NCI-H2029 (cell line): Measurements from ENCODE around the gene RGS6.

Experiments used
- DNase-seq: peaks from one replicate; lab custom pipeline; 2025; lab: John Stamatoyannopoulos, UW

RGS6 gene

GRCh38 chr14:72404998-72405397, 472.8 kb downstream of the RGS6 start:
- no peak for DNase-seq

DNA sequence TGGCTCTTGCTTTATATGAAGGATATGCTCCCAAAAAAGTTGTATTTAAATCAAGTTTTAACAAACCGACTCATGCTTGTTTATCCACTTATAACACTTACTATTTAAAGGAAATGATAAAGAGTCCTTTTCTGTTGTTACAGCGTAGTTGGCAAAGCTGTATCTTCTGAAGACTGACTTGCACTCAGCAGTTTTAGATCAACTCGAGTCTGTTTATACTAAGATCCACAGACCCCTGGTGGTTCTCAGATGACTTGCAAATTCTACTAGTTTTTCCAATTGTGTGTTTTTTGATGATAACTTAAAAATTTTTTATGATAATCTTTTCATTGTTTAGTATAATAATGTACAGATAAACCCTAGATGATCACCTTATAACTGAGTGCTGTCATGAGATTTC, 475.8 kb downstream of the RGS6 start:
- DNase-seq = no peak

DNA sequence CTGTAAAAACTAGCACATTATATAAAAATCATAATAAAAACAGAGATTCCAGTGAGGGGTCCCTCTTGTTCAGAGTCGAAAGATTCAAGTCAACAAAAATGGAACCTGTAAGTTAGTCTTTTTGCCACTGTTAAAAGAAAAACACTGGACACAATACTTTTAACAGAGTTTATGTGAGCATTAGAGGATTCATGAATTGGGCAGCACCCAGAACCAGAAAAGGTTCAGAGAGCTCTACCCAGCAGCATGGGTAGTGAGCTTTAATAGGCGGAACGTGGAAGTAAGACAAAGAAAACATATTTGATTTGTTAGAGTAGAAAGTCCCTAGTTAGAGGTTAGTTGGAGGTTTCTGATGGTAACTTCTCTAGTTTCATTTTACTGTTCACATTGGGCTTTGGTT, 476.8 kb downstream of the RGS6 start:
- no peak for DNase-seq

DNA sequence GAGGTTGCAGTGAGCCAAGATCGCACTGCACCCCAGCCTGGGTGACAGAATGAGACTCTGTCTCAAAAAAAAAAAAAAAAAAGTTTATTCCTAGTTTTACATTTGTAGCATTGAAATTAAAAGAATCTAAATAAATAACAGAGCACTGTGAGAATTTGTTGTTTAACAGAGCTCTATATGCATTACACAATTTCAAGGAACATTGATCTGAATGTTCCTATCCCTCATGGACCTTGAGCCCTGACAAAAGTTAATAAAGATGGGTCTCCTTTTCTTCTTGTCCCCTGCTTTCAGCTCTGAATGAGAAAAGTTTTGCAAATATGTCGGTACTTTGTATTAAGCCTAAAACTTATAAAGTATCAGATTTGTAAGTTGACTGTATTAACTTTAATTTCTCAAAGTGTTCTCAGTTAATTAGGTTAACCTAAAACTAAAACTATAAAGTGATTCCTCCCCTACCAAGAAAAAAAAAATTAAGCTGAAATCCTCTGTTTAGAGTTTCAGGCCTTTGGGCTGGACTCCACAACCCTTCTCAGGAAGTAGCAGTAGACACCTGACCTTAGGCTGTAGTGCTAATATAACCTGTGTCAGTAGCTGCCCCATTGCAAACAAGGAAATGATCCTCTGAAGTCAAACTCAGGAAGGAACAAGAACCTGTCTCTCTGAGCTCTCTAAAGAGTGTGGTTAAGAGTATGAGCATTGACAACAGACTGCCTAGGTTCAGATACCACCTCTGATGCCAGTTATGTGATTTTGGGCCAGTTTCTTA, 484.0 kb downstream of the RGS6 start:
- no peak for DNase-seq

- DNase-seq = no peak
These were observed 484.7 kb downstream of the RGS6 start for GRCh38 chr14:72416892-72417291.

DNA sequence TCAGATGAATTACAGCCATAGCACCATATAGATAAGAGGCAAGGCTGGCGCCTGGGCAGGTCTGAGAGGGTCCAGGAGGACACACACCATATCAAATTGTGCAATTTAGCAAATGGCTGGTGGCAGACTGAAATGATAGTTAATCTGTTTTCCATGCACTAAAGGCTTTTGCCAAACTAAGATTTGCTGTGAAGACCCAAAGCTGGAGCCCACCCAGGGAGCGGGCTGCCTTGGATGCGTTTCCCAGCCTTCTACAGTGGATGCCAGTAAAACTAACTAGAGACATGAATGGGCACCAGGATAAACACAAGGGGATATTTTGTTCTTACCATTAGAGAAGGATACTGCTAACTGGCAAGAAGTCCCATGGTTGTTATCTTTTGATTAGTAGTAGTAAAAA, 486.6 kb downstream of the RGS6 start:
- DNase-seq = no peak

DNA sequence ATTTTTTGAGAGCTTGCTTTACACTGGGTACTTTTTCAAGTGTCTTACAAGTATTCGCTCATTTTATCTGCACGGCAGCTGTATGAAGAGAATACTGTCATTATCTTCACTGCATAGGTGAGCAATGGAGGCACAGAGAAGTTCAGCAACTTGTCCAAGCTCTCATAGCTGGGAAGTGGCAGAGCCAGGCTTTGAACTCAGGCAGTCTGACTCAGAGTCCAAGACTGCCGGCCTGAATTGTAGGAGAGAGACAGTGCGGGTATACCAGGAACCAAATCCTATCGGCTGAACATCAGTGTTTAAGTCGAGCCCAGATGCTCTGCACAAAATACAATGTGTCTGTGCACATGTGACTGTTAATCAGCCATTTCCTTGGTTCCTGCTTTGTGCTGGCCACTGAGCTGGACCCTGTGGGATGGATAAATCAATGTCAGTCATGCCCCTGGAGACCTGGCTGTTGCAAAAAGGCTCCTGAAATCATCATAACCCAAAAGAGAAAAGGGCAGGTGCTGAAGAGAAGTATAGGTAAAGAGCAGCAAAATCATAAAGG, 487.1 kb downstream of the RGS6 start:
- DNase-seq = no peak

DNA sequence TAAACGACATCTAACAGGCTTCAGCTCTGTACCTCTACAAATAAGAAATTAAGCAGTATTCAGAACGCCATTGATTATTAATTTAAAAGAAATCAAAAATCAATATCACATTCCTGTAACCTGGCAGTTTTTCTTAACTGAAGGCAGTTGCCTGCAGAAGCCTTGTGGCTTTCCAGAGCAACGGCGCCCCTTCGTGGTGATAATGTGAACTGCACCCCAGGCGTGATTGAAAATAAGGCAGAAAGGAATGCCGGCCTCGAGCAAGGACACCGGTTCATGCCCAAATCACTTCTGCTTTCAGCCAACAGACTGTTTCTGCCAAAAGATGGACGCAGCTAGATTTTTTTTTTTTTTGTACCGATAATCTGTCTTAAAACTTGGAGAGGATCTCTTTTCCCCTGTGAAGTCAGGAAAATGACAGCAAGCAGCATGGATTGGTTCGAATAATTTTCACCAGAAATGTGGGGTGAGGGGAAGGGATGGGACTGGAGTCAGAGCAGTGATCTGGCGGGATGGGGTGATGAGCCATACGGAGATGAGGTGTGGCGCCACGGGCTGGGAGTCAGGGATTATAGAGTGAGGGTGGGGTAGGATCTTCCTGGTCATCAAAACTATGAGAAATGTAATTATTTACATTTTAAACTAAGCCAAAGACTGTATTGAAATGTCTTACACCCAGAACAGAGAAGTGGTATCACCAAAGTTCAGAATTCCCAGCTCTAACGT, 488.7 kb downstream of the RGS6 start:
- DNase-seq = no peak

- no peak for DNase-seq
These were observed 491.7 kb downstream of the RGS6 start for GRCh38 chr14:72423957-72424356.

DNA sequence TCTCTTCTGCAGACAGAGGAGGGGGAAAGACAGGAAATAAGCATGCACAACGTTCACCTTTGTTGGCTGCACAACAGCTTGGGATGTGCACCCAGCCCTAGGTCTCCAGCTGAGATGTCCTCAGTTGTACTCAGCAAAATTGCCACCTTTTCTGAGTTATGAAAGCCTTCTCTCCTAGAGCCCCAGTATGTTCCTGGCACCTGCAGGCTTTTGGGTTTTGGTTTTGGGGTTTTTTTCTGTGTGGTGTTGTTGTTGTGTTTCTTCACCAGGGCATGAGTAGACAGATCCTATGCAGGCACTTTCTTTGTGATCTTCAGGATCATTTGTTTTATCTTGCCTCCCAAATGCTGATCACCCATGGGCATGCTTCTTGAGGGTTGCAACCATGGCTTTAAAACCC, 498.2 kb downstream of the RGS6 start:
- no peak for DNase-seq

DNA sequence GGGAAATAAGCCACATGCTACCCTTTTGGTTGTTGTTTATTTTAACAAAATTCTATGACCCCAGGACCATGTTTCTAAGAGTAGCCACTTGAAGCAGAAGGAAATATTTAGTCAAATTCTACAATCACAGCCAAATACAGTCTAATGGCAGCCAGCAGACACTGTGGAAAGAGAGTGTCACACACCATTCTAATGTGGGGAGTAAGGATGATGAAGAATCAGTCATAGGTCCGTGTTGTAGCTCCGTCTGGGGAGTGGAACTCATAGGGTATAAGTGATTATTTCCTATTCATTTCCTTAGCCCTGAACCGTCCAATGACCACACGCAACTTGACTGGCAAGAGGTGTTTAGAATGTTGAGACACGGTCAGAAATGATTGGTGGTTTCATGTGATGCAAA, 500.5 kb downstream of the RGS6 start:
- DNase-seq = no peak

DNA sequence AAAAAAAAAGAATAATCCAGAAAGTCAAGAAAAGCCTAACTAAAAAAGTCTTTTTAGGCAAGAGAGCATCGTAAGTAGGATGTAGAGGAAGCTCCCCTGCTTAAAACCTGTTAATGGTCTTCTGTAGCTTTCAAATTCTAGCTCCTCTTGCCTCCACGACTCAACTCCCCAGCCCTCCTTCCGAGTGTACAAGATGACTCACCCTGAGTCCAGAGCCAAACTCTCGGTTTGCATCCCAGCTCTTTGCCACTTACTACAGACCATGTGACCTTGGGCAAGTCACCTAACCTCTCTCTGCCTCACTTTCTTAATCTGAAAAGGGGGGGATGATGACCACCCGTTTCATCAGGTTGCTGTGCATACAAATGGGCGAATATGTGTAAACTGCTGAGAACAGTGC, 501.3 kb downstream of the RGS6 start:
- no peak for DNase-seq

DNA sequence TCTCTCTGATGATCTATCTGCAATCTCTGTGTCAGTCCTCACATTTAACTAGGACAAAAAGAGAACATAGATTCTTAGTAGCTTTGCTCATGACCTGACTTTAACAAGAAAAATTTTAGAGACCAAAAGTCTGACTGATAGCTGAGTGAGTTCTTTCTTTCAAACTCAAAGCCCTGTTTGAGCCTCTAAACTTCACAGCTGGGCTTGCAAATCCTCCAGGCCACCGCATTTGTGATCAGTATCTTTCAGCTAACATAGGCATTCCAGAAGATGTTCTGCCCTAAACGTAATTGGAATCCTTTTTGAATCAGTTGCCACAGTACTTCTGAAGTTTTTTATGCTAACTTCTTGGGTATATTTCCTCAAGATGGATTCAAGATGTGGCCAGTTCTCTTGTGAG, 502.6 kb downstream of the RGS6 start:
- no peak for DNase-seq

DNA sequence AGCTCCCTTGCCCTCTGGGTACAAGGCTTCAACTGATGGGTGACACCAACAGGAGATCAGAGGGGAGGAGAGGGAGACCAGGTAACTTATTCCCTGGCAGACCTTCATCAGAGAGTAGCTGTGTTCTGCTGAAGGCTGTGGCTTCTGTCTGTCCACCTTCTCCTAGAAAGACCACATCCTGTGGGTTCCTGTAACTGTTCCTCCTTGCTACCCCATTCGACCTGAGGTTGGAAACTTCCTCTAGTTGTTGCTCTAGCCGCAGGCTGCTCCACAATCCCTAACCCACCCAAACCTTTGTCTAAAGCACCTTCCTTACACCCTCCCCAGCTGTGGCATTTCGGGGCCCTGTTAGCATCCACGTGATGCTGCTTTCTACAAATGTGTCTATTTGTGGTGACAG, 507.5 kb downstream of the RGS6 start:
- DNase-seq = no peak

- no peak for DNase-seq
These were observed 511.0 kb downstream of the RGS6 start for GRCh38 chr14:72443256-72443655.

DNA sequence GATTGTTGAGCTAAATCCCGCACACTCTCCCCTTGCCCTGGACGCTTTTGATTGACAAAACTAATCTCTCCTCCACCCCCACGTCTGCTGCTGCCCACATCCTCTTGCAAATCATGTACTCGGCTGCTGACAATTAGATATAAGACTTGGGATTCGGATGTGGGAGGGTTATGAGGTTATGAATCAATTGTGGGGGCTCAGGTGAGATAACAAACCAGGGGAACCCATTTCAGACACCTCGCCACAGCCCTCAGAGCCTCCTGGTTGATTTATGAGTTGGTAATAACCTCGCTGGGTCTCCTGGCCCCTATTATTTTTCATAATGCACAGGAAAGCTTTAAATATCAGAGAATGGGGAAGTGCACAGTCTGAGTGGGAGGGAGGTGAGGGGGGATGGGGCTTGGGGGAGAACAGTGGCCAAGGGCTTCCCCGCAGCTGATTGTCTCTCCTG, 511.8 kb downstream of the RGS6 start:
- no peak for DNase-seq

GRCh38 chr14:72444701-72445100, 512.5 kb downstream of the RGS6 start:
- DNase-seq = no peak

- no peak for DNase-seq
These were observed 516.0 kb downstream of the RGS6 start for GRCh38 chr14:72448212-72448611.

- no peak for DNase-seq
These were observed 518.3 kb downstream of the RGS6 start for GRCh38 chr14:72450473-72451044.

DNA sequence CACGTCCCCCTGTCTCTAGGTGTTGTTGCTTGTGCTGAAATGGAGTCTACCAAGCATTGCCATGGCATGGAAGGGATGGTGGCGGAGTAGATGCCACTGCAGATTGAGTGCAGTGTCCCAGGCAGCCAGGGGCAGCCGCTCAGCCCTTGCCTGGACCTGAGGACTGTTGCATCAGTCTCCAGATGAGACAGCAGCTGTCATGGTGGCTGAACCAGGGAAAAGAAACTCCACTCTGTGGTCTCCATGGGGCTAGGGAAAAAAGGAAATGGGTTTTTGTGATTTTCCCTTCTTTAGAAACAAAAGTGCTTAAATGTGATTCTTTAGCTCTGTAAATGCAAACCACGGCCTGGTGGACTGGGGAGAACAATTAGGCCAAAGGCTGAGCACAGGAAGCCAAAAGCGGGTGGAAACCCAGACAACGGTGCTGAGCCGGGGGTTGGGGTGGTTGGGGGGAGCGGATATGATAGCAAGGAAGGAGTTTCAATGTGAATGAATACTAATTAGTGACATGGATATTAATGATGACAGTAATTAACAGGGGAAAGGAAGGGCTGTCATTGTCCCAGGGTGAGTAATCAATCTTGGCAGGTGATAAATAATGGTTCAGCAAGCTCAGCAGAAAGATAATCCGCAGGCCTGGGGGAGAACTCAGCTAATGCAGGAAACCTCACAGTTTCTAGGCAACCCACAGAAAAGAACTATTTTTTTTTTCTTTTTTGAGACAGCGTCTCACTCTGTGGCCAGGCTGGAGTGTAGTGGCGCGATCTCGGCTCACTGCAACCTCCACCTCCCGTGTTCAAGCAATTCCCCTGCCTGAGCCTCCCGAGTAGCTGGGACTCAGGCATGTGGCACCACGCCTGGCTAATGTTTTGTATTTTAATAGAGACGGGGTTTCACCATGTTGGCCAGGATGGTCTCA, 519.1 kb downstream of the RGS6 start:
- no peak for DNase-seq

GRCh38 chr14:72452774-72453173, 520.5 kb downstream of the RGS6 start:
- DNase-seq = no peak
